Activated CD4-positive, alpha-beta memory T cell treated with anti-CD3 and anti-CD28 coated beads, Interleukin-2, amount 10 ng/mL, durations not matched to agents 7 days and 5 days (primary cell): ENCODE data around the gene PLEKHO1. TPM values are rescaled to one million over a fixed set of nuclear protein-coding genes. Genes with fewer than 3 reads are reported as not detected.
"Not testable (repeated sequence)": the region's sequence is repeated elsewhere in the genome, so short reads cannot be mapped to it uniquely, and the experiment has no call there.

ENCODE experiments used
- CTCF ChIA-PET: fragments of 350-600 bp; sonication (Branson Sonifier 250); formaldehyde crosslinking; loops from one replicate; lab custom pipeline; 2021; ENCODE audit warnings: antibody characterized with exemption, inconsistent platforms; lab: Charles Lee
- POLR2A ChIA-PET: fragments of 350-600 bp; sonication (Branson Sonifier 250); formaldehyde crosslinking; loops from one replicate; lab custom pipeline; 2021; ENCODE audit warnings: antibody characterized with exemption; lab: Charles Lee
- DNase-seq: peaks from one replicate; pipeline ENCODE4 v3.0.0-alpha.2; 2020
- H3K27ac Mint-ChIP-seq: one replicate; pipeline ENCODE4 v1.8.0; 2021; ENCODE audit warnings: mild to moderate bottlenecking, mixed read lengths
- H3K27me3 Mint-ChIP-seq: one replicate; pipeline ENCODE4 v1.8.0; 2021; ENCODE audit warnings: mixed read lengths
- H3K36me3 Mint-ChIP-seq: one replicate; pipeline ENCODE4 v1.8.0; 2021; ENCODE audit warnings: low read depth, mixed read lengths
- H3K4me1 Mint-ChIP-seq: one replicate; pipeline ENCODE4 v1.8.0; 2021; ENCODE audit warnings: mixed read lengths
- H3K4me3 Mint-ChIP-seq: one replicate; pipeline ENCODE4 v1.8.0; 2021; ENCODE audit warnings: mild to moderate bottlenecking, mixed read lengths
- H3K9me3 Mint-ChIP-seq: one replicate; pipeline ENCODE4 v1.8.0; 2021; ENCODE audit warnings: mixed read lengths
- total RNA-seq, 2 experiments: library from RNA; stranded (reverse); gene quantifications; one replicate each; pipeline ENCODE4 v1.2.3, GENCODE V29; 2021

PLEKHO1 gene
- total RNA-seq, 2 experiments from 2014 or later: 89.8 to 92.9 TPM

DNA sequence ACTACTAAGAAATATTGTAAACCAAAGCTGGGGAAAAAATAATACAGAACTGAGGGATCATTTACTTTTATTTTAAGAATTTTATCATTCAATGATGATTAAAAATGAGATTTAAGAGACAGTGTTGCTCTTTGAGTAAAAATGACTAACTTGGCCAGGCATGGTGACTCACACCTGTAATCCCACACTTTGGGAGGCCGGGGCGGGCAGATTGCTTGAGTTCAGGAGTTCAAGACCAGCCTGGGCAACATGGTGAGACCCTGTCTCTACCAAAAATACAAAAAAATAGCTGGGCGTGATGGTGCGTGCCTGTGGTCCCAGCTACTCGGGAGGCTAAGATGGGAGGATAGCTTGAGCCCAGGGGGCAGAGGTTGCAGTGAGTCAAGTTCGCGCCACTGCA lies 21.8 kb upstream of the PLEKHO1 start:
- Mint-ChIP-seq H3K27ac (no peak overlapping the region), H3K4me3 (no peak overlapping the region), H3K36me3 (peaks cover 16% of the 10 kb centered on the region), H3K27me3 (no peaks in the 10 kb centered on the region), H3K9me3 (no peaks in the 10 kb centered on the region), H3K4me1 (peaks cover 2% of the 10 kb centered on the region)
- CTCF ChIA-PET: interaction anchor here (0.5 to 2.2 kb wide), 8 partner anchors 13 to 338 kb away, joined by 3 to 6 read pairs (median 4); no protein-coding TSS in a partner anchor
- POLR2A ChIA-PET: interaction anchor here (0.8 to 2.0 kb wide), 6 partner anchors 10 to 241 kb away, joined by 3 to 8 read pairs (median 3); a partner anchor contains a TSS
- DNase-seq: no peak

DNA sequence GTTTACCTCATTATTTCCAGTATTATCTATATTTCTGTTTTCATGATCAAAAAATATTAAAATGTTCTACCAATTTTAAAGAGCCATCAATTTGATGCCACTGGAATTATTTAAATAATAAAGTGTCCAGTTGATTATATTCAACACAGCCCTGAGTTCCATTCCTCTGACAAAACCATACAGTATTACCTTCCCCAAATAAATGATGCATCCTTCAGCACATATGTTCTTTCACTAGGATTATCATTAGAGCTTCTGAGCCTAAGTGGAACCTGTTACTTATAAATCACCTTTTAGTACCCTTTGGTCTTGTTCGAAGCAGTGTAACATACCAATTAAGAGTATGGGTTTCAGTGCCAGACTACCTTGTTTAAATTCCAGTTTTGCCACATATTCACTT lies 17.3 kb upstream of the PLEKHO1 start:
- POLR2A ChIA-PET: no interaction called here
- H3K27ac Mint-ChIP-seq: no peak overlapping the region

DNA sequence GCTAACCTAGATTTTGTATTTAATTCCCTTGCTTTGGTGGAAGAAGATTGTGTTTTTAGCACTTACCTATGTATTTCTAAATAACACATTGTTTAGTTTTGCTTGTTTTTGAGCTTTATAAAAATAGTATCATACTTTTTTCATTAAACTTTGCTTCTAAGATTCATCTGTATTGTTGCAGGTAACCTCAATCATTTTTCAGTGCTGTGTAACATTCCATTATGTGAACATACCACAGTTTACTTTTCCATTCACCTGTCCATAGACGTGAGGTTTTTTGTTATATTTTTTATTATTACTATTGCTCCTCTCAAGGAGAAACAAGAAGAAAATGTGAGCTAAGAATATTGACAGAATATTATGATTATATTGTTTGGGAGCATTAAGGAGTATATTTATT lies 15.2 kb upstream of the PLEKHO1 start:
- Mint-ChIP-seq H3K9me3 (no peaks in the 10 kb centered on the region), H3K36me3 (peaks cover 16% of the 10 kb centered on the region), H3K27me3 (no peaks in the 10 kb centered on the region), H3K4me1 (no peaks in the 10 kb centered on the region), H3K27ac (no peak overlapping the region), H3K4me3 (no peak overlapping the region)
- POLR2A ChIA-PET: interaction anchor here (1.3 kb wide), 1 partner anchor 15 kb away, joined by 3 read pairs; the partner anchor contains the start of gene PLEKHO1
- no peak for DNase-seq
- CTCF ChIA-PET: no interaction called here

More for the DNA sequence above, 17.3 kb upstream of the PLEKHO1 start:
- Mint-ChIP-seq H3K36me3 (peaks cover 14% of the 10 kb centered on the region), H3K27me3 (no peaks in the 10 kb centered on the region), H3K9me3 (no peaks in the 10 kb centered on the region), H3K4me1 (peaks cover 2% of the 10 kb centered on the region), H3K4me3 (no peak overlapping the region)
- no peak for DNase-seq
- CTCF ChIA-PET: interaction anchor here (1.1 to 1.5 kb wide), 2 partner anchors 33 to 47 kb away, joined by 3 to 4 read pairs; no protein-coding TSS in a partner anchor

DNA sequence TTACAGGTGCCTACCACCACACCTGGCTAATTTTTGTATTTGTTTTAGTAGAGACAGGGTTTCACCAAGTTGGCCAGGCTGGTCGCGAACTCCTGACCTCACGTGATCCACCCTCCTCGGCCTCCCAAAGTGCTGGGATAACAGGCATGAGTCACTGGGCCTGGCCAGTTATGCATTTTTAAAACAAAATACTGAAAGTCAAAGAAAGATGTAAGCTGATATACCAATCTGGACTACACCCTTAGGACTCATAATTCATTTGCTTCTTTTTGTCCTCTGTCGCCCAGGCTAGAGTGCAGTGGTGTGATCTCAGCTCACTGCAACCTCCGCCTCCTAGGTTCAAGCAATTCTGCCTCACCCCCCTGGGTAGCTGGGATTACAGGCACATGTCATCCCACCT lies 14.3 kb upstream of the PLEKHO1 start:
- CTCF ChIA-PET, H3K4me1 Mint-ChIP-seq, DNase-seq, H3K9me3 Mint-ChIP-seq, H3K27ac Mint-ChIP-seq, H3K27me3 Mint-ChIP-seq, H3K4me3 Mint-ChIP-seq: not testable (repeated sequence)
- POLR2A ChIA-PET: interaction anchor here (1.3 kb wide), 1 partner anchor 14 kb away, joined by 3 read pairs; the partner anchor contains the start of gene PLEKHO1
- H3K36me3 Mint-ChIP-seq: peaks cover 16% of the 10 kb centered on the region

DNA sequence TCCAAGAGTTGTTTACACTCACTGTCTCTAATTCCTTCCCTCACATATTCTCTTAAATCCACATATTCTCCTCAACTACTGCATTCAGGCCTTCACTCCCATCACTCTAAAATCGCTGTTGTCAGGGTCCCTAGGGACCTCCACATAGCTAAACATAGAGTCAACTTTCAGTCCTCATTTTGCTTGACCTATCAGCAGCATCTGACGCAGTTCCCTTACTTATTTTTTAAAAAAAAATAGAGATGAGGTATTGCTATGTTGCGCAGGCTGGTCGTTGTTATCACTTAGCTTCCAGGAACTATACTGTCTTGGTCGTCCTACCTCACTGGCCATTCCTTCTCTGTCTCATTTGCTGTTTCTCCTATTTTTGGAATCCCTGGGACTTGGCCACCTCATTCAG lies 11.7 kb upstream of the PLEKHO1 start:
- CTCF ChIA-PET: no interaction called here
- Mint-ChIP-seq H3K4me1 (no peaks in the 10 kb centered on the region), H3K27ac (no peak overlapping the region), H3K9me3 (no peaks in the 10 kb centered on the region), H3K27me3 (no peaks in the 10 kb centered on the region), H3K36me3 (peaks cover 11% of the 10 kb centered on the region), H3K4me3 (no peak overlapping the region)
- DNase-seq: no peak
- POLR2A ChIA-PET: interaction anchor here (1.4 kb wide), 1 partner anchor 10 kb away, joined by 5 read pairs; no protein-coding TSS in a partner anchor

DNA sequence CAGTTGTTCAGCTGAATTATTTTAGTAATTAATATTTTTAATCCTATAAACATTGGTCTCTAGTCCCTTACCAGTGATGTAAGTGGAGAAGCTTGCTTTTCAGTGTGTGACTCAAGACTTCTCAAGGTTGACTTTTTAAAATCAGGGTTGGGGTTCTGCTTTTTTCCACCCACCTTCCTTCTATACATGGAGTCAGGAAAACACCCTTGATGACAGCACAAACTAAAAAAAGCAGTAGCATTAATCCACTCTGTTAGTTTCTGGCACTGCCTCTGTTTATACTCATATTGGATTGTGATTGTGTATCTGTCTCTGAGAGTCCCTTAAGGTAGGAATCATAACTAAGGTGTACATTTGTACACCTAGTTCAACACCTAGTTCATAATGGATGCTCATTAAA lies 8.3 kb upstream of the PLEKHO1 start:
- H3K27me3 Mint-ChIP-seq: no peaks in the 10 kb centered on the region
- no peak overlapping the region for H3K27ac Mint-ChIP-seq
- H3K9me3 Mint-ChIP-seq: no peaks in the 10 kb centered on the region
- no peak for DNase-seq
- CTCF ChIA-PET: interaction anchor here (0.7 to 1.4 kb wide), 4 partner anchors 13 to 204 kb away, joined by 3 to 7 read pairs (median 5); no protein-coding TSS in a partner anchor
- peaks cover 13% of the 10 kb centered on the region for H3K4me1 Mint-ChIP-seq
- H3K4me3 Mint-ChIP-seq: no peak overlapping the region
- H3K36me3 Mint-ChIP-seq: peaks cover 14% of the 10 kb centered on the region
- POLR2A ChIA-PET: interaction anchor here (1.0 to 2.1 kb wide), 2 partner anchors 9 to 50 kb away, joined by 4 to 6 read pairs; partner anchors contain the start of gene PLEKHO1

DNA sequence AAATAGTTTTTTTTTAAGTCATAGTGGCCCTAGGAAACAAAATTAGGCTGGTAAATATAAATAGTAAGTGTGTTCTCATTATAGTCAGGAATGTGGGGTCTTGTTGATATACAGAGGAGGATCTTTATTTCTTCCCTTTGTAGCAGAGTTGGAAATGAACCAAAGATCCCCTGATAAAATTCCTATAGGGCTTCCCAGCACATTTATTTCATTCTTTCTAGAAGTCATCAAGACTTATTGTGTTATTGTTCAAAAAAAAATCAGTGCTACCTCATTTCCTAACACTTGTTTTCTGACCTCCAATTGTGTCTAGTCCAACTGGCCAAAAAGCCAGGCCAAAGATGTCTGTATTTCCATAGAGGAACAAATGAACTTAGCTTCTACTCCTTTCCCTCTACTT lies 7.6 kb upstream of the PLEKHO1 start:
- DNase-seq: no peak
- Mint-ChIP-seq H3K4me1 (peaks cover 18% of the 10 kb centered on the region), H3K27ac (no peak overlapping the region), H3K27me3 (no peaks in the 10 kb centered on the region), H3K36me3 (peaks cover 20% of the 10 kb centered on the region), H3K4me3 (no peak overlapping the region), H3K9me3 (no peaks in the 10 kb centered on the region)
- ChIA-PET POLR2A (interaction anchor here (0.7 kb wide), 1 partner anchor 254 kb away, joined by 3 read pairs; a partner anchor contains a TSS), CTCF (interaction anchor here (1.8 kb wide), 1 partner anchor 69 kb away, joined by 6 read pairs; no protein-coding TSS in a partner anchor)

DNA sequence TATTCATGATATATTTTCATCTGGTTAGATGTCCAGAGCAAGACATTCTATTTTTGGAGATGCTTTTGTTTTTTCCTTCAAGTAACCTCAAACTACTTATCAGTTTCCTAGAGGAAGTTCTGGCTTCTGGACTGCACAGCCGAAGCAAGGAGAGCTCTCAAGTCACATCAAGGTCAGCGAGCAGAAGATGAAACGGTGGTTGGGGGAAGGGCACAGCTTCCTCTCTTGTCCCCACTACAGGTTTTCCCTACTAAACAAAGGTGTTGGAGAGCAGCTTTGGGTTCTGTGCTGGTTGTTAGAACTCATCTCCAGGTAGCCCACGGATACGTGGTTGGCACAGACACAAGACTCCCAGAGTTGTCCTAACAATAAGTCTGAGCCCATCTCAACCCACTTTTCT lies 5.1 kb upstream of the PLEKHO1 start:
- Mint-ChIP-seq H3K4me3 (no peak overlapping the region), H3K27me3 (peaks cover 1% of the 10 kb centered on the region), H3K36me3 (peaks cover 20% of the 10 kb centered on the region), H3K27ac (no peak overlapping the region), H3K4me1 (peaks cover 38% of the 10 kb centered on the region), H3K9me3 (no peaks in the 10 kb centered on the region)
- ChIA-PET CTCF (interaction anchor here (2.0 kb wide), 1 partner anchor 21 kb away, joined by 5 read pairs; no protein-coding TSS in a partner anchor), POLR2A (interaction anchor here (1.0 to 1.6 kb wide), 2 partner anchors 9 to 34 kb away, joined by 3 to 5 read pairs; no protein-coding TSS in a partner anchor)
- no peak for DNase-seq

DNA sequence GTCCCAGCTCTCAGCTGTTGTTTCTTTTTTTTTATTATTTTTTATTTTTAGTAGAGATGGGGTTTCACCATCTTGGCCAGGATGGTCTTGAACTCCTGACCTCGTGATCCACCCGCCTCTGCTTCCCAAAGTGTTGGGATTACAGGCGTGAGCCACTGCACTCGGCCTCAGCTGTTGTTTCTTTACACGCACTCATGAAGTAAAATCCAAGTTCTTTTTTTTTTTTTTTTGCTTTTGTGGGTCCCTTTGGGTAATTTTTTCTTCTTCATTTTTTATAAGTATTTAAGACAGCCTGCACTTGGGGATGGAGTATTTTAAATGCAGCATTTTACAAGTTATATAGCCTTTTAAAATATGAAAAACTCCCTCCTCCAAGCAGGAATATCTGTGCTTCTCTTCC lies 3.7 kb upstream of the PLEKHO1 start:
- not testable (repeated sequence) for H3K27ac Mint-ChIP-seq, DNase-seq, H3K9me3 Mint-ChIP-seq, H3K27me3 Mint-ChIP-seq, H3K4me3 Mint-ChIP-seq
- Mint-ChIP-seq H3K36me3 (peaks cover 24% of the 10 kb centered on the region), H3K4me1 (peaks cover 39% of the 10 kb centered on the region)
- CTCF ChIA-PET: interaction anchor here (1.2 kb wide), 1 partner anchor 73 kb away, joined by 4 read pairs; no protein-coding TSS in a partner anchor
- POLR2A ChIA-PET: interaction anchor here (1.6 to 1.7 kb wide), 2 partner anchors 14 to 35 kb away, joined by 5 read pairs; no protein-coding TSS in a partner anchor

DNA sequence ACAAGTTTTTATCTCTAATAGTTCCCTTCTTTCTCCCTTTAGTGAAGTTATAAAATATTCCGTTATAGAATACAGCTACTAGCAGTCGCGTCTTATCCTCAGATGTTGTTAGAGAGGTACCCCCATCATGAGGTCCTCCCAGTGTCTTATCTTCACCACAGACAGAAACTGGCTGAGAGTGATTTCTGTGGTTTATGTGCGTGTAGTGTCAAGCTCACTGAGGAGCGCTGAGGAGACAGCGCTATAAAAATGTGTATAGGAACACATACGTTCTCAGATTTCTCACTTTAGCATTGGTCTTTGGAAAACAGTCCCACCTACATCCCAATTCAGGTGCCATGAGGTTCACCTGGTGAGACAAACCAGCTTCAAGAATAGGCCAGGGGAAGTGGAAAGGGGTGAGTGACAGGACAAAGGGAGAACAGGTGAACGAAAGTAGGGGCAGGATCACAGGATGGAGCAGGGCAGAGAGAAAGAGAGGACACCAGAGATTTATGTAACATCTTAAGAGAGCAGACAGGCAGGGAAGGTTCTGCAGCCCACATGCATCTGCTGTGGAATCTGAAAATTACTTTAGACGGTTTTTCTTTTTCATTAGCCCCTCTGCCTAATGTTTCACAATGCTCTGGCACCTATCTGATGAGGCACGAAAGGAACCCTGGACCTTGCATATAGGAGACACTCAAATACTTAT lies 2.7 kb upstream of the PLEKHO1 start:
- POLR2A ChIA-PET: interaction anchor here (1.2 to 6.9 kb wide), 3 partner anchors 13 to 260 kb away, joined by 4 to 63 read pairs (median 5); a partner anchor contains a TSS
- peaks cover 33% of the 10 kb centered on the region for H3K36me3 Mint-ChIP-seq
- H3K4me1 Mint-ChIP-seq: peaks cover 48% of the 10 kb centered on the region

DNA sequence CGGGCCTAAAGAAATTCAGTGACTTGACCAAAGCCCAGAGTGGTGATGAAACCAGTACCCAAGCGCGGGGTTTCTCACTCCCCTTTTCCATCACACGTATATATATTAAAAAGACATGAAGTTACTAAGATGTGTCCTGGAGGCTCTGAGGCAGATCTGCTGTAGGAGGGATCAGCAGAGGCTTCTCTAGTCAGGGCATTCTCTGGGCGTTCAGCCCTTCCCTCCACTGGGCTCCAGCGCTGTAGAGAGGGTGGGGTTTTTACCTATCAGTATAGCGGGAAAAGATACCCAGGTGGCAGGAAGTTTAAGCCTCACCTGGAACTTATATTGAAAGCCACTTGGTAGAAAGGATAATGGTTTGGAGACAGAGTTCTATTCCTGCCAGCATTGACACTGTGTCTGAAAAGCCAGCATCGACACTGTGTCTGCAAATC lies 862 bp upstream of the PLEKHO1 start:
- DNase-seq: no peak
- Mint-ChIP-seq H3K27me3 (peaks cover 1% of the 10 kb centered on the region), H3K4me1 (peaks cover 64% of the 10 kb centered on the region), H3K36me3 (peaks cover 47% of the 10 kb centered on the region), H3K9me3 (no peaks in the 10 kb centered on the region), H3K27ac (peak overlapping the region; percentile 76), H3K4me3 (peak overlapping the region; percentile 83)
- ChIA-PET CTCF (interaction anchor here (1.1 to 1.4 kb wide), 4 partner anchors 9 to 262 kb away, joined by 3 to 5 read pairs (median 4); a partner anchor contains a TSS), POLR2A (interaction anchor here (1.1 to 6.9 kb wide), 12 partner anchors 8 to 428 kb away, joined by 3 to 68 read pairs (median 6); partner anchors contain the start of gene VPS45)

More for the DNA sequence above, 2.7 kb upstream of the PLEKHO1 start:
- Mint-ChIP-seq H3K27ac (no peak overlapping the region), H3K9me3 (no peaks in the 10 kb centered on the region), H3K4me3 (no peak overlapping the region), H3K27me3 (peaks cover 1% of the 10 kb centered on the region)
- DNase-seq: no peak
- CTCF ChIA-PET: interaction anchor here (1.2 kb wide), 1 partner anchor 74 kb away, joined by 4 read pairs; no protein-coding TSS in a partner anchor

DNA sequence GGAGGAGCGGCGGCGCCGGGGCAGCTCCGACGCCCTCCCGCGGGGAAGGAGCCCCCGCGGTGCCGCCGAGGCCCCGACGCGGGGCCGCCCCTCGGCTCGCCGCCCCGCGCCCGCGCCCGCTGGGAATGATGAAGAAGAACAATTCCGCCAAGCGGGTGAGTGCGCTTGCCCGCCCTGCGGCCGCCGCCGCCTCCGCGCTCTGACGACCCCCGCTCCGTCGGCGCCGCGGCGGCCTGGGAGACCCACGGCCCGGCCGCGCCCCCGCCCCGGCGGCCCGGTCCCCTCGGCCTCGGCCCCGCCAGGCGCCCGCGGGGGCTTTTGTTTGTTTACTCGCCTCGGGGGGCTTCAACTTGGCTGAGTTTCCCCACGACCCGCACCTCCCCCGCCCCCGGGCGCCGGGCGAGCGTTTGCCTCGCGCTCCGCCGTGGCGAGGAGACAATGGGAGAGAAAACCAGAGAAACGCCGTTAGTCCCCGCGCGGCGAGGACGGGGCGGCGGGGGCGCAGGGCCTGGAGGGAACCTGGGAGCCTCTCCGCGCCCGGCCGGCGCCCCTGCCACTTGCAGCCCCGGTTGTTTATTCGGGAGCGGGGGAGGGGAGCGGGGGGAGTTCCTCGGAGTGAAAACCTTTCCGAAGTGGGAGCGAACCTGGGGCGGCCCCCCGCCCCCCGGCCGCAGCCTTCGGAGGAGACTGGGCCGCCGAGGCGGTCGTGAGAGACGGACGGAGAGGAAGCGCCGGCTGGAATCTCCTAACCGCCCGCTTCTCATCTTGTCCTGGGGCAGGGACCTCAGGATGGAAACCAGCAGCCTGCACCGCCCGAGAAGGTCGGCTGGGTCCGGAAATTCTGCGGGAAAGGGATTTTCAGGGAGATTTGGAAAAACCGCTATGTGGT lies 661 bp downstream of the PLEKHO1 start:
- POLR2A ChIA-PET: interaction anchor here (0.8 to 6.9 kb wide), 24 partner anchors 10 to 426 kb away, joined by 3 to 68 read pairs (median 4); partner anchors contain the start of genes ANP32E, APH1A and VPS45
- Mint-ChIP-seq H3K36me3 (peaks cover 56% of the 10 kb centered on the region), H3K27me3 (peaks cover 1% of the 10 kb centered on the region), H3K4me1 (peaks cover 64% of the 10 kb centered on the region), H3K4me3 (peak overlapping the region; percentile 86), H3K27ac (peak overlapping the region; percentile 93), H3K9me3 (no peaks in the 10 kb centered on the region)
- CTCF ChIA-PET: interaction anchor here (0.8 to 1.7 kb wide), 7 partner anchors 11 to 262 kb away, joined by 3 to 8 read pairs (median 4); no protein-coding TSS in a partner anchor
- DNase-seq: peak; percentile 28
